Gastroesophageal sphincter (tissue), 4 donors: Measurements from ENCODE around the gene LRP1B. TPM values are rescaled to one million over a fixed set of nuclear protein-coding genes. Genes with fewer than 3 reads are reported as not detected.

Source experiments
- ATAC-seq: fragments of 150-250 bp; one replicate; pipeline ENCODE4 v1.9.1; 2016; ENCODE audit warnings: mild to moderate bottlenecking, moderate library complexity
- H3K27ac ChIP-seq, 4 donors: fragments of 200-600 bp; sonication (generic) in 3 of 4; 1 replicate in 3 of 4; 2 replicates in 1 of 4; pipeline ENCODE4 v1.5.1; 2016 to 2019
- H3K27me3 ChIP-seq: fragments of 200-600 bp; sonication (generic); one replicate; pipeline ENCODE4 v1.5.1; 2019
- H3K36me3 ChIP-seq, 2 donors: fragments of 200-600 bp; sonication (generic); one replicate each; pipeline ENCODE4 v1.5.1; 2019; ENCODE audit warnings: control low read depth in 1 of 2
- H3K4me1 ChIP-seq, 3 donors: fragments of 200-600 bp; sonication (generic); 1 replicate in 2 of 3; 2 replicates in 1 of 3; pipeline ENCODE4 v1.5.1; 2016 to 2019; ENCODE audit warnings: control low read depth in 2 of 3
- H3K4me3 ChIP-seq, 2 donors: fragments of 200-600 bp; sonication (generic); one replicate each; pipeline ENCODE4 v1.5.1; 2019; ENCODE audit warnings: mild to moderate bottlenecking in 1 of 2, moderate library complexity in 1 of 2
- H3K9me3 ChIP-seq, 3 donors: fragments of 200-600 bp; sonication (generic); one replicate each; pipeline ENCODE4 v1.5.1; 2017 to 2019; ENCODE audit warnings: control low read depth in 2 of 3
- CTCF ChIP-seq, 4 experiments: fragments of 200-600 bp in 2 of 4; fragments of 450-650 bp in 2 of 4; sonication (generic) in 1 of 4; IDR thresholded peaks; one replicate each; pipeline ENCODE4 v1.5.1; 2017 to 2019; ENCODE audit warnings: antibody characterized with exemption in 4 of 4, mild to moderate bottlenecking in 2 of 4, moderate library complexity in 2 of 4
- EP300 ChIP-seq: sonication (generic); formaldehyde crosslinking; IDR thresholded peaks from one replicate; pipeline ENCODE4 v1.6.1; 2017; ENCODE audit warnings: antibody characterized with exemption, mild to moderate bottlenecking
- POLR2A ChIP-seq, 2 donors: fragments of 450-650 bp; IDR thresholded peaks; one replicate each; pipeline ENCODE4 v1.6.1; 2017; ENCODE audit warnings: antibody characterized with exemption in 2 of 2, mild to moderate bottlenecking in 2 of 2, moderate library complexity in 1 of 2
- POLR2AphosphoS5 ChIP-seq: sonication (generic); formaldehyde crosslinking; IDR thresholded peaks from one replicate; pipeline ENCODE4 v1.6.1; 2017; ENCODE audit warnings: antibody characterized with exemption
- WGBS, 2 donors: methylation state at CpG; one replicate each; pipeline ENCODE4 v1.1.5; 2018; ENCODE audit warnings: low coverage in 1 of 2; 5-methylcytosine and 5-hydroxymethylcytosine counted together
- total RNA-seq, 4 donors: library from RNA; depleted of rRNA; stranded (reverse); fragments of >200 nt; gene quantifications; one replicate each; pipeline ENCODE4 v1.1.0, GENCODE V29; 2016

Gene LRP1B
- total RNA-seq, 4 donors from 2014 or later: 0.27 to 20.7 (median 3.2) TPM

GRCh38 chr2:141386168-141386567 lies 744.6 kb downstream of the LRP1B start:
- TF ChIP-seq EP300 (no peak), POLR2A (IDR thresholded peaks at IDR 0.05) (no peak), POLR2AphosphoS5 (no peak), CTCF (IDR thresholded peaks at IDR 0.05) (no peak)
- Histone ChIP-seq H3K27ac (no peak overlapping the region), H3K27me3 (no peaks in the 10 kb centered on the region), H3K36me3 (no peaks in the 10 kb centered on the region), H3K9me3 (no peaks in the 10 kb centered on the region), H3K4me3 (no peak overlapping the region), H3K4me1 (no peaks in the 10 kb centered on the region)
- no peak for ATAC-seq

- Histone ChIP-seq H3K27ac (no peak overlapping the region), H3K9me3 (no peaks in the 10 kb centered on the region), H3K27me3 (no peaks in the 10 kb centered on the region), H3K4me3 (no peak overlapping the region), H3K4me1 (no peaks in the 10 kb centered on the region), H3K36me3 (no peaks in the 10 kb centered on the region)
- ATAC-seq: no peak
- TF ChIP-seq POLR2AphosphoS5 (no peak), POLR2A (IDR thresholded peaks at IDR 0.05) (no peak), CTCF (IDR thresholded peaks at IDR 0.05) (no peak), EP300 (no peak)
- WGBS, 2 donors: 70% methylated on average over 4 of the region's 4 CpGs; no CpG with 5 or more reads in 1 of the 2 donors
Observed at GRCh38 chr2:141384676-141385075, 746.1 kb downstream of the LRP1B start.

GRCh38 chr2:141381946-141382345 lies 748.9 kb downstream of the LRP1B start:
- Histone ChIP-seq H3K27ac (no peak overlapping the region), H3K27me3 (no peaks in the 10 kb centered on the region), H3K4me3 (no peak overlapping the region), H3K36me3 (no peaks in the 10 kb centered on the region), H3K4me1 (no peaks in the 10 kb centered on the region), H3K9me3 (no peaks in the 10 kb centered on the region)
- WGBS, 2 donors: 100% methylated on average over 1 of the region's 1 CpG; no CpG with 5 or more reads in 1 of the 2 donors
- TF ChIP-seq POLR2A (IDR thresholded peaks at IDR 0.05): no peak
- no peak for TF ChIP-seq CTCF (IDR thresholded peaks at IDR 0.05)
- ATAC-seq: no peak

- no peak for ATAC-seq
- TF ChIP-seq POLR2A (IDR thresholded peaks at IDR 0.05) (no peak), POLR2AphosphoS5 (no peak), CTCF (IDR thresholded peaks at IDR 0.05) (no peak), EP300 (no peak)
- peaks cover 0 to 3% (median 0%) of the 10 kb centered on the region in 3 donors for H3K9me3 ChIP-seq
- no peaks in the 10 kb centered on the region for H3K27me3 ChIP-seq
- no peaks in the 10 kb centered on the region for H3K4me1 ChIP-seq
- no peak overlapping the region for H3K27ac ChIP-seq
- H3K36me3 ChIP-seq: no peaks in the 10 kb centered on the region
- WGBS, 2 donors: 52 to 77% methylated on average over 6 to 7 of the region's 7 CpGs
- H3K4me3 ChIP-seq: no peak overlapping the region
Observed at GRCh38 chr2:141380008-141380979, 750.5 kb downstream of the LRP1B start.

GRCh38 chr2:141364821-141365220 lies 766.0 kb downstream of the LRP1B start:
- H3K27ac ChIP-seq: no peak overlapping the region
- no peak for ATAC-seq
- H3K36me3 ChIP-seq: no peaks in the 10 kb centered on the region
- H3K4me3 ChIP-seq: no peak overlapping the region
- TF ChIP-seq CTCF (IDR thresholded peaks at IDR 0.05) (no peak), EP300 (no peak), POLR2A (IDR thresholded peaks at IDR 0.05) (no peak), POLR2AphosphoS5 (no peak)
- no peaks in the 10 kb centered on the region for H3K9me3 ChIP-seq
- no peaks in the 10 kb centered on the region for H3K4me1 ChIP-seq
- 78 to 86% methylated on average over 1 of the region's 1 CpG for WGBS, 2 donors
- no peaks in the 10 kb centered on the region for H3K27me3 ChIP-seq
